NT2/D1 (cell line): ENCODE data around the gene KRTAP4-8.

Source experiments
- YY1 ChIP-seq: IDR thresholded peaks from 2 replicates; pipeline ENCODE4 v1.6.1; 2011; ENCODE audit not compliant: insufficient read length, insufficient read depth
- ZNF274 ChIP-seq: IDR thresholded peaks from 2 replicates; pipeline ENCODE4 v1.6.1; 2011; ENCODE audit warnings: mild to moderate bottlenecking, low read depth, low read length

GRCh38 chr17:41118721-41119120 is 20.8 kb upstream of the KRTAP4-8 start:
- TF ChIP-seq YY1, result no peak
- TF ChIP-seq ZNF274, result no peak
